ENCODE data around the gene ZNF148. TPM values are rescaled to one million over a fixed set of nuclear protein-coding genes. Genes with fewer than 3 reads are reported as not detected.

The ZNF148 gene
- total RNA-seq, 1 donor from 2014 or later, result 31.6 TPM

GRCh38 chr3:125220183-125220582 lies 154.9 kb downstream of the ZNF148 start:
- DNase-seq, result no peak
- no peak overlapping the region for H3K27ac Mint-ChIP-seq (ENCODE audit: unreplicated experiment)
- no peaks in the 10 kb centered on the region for H3K36me3 Mint-ChIP-seq (ENCODE audit: unreplicated experiment)
- no peaks in the 10 kb centered on the region for H3K27me3 Mint-ChIP-seq (ENCODE audit: unreplicated experiment)
- H3K4me1 Mint-ChIP-seq (ENCODE audit: low read depth, unreplicated experiment), result peaks cover 3% of the 10 kb centered on the region
- peaks cover 2% of the 10 kb centered on the region for H3K9me3 Mint-ChIP-seq (ENCODE audit: unreplicated experiment)
- TF ChIP-seq, protein P1, sequence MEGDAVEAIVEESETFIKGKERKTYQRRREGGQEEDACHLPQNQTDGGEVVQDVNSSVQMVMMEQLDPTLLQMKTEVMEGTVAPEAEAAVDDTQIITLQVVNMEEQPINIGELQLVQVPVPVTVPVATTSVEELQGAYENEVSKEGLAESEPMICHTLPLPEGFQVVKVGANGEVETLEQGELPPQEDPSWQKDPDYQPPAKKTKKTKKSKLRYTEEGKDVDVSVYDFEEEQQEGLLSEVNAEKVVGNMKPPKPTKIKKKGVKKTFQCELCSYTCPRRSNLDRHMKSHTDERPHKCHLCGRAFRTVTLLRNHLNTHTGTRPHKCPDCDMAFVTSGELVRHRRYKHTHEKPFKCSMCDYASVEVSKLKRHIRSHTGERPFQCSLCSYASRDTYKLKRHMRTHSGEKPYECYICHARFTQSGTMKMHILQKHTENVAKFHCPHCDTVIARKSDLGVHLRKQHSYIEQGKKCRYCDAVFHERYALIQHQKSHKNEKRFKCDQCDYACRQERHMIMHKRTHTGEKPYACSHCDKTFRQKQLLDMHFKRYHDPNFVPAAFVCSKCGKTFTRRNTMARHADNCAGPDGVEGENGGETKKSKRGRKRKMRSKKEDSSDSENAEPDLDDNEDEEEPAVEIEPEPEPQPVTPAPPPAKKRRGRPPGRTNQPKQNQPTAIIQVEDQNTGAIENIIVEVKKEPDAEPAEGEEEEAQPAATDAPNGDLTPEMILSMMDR (IDR thresholded peaks at IDR 0.05; ENCODE audit: partially characterized antibody, unreplicated experiment), result no peak
- H3K4me3 Mint-ChIP-seq (ENCODE audit: unreplicated experiment), result no peak overlapping the region

DNA sequence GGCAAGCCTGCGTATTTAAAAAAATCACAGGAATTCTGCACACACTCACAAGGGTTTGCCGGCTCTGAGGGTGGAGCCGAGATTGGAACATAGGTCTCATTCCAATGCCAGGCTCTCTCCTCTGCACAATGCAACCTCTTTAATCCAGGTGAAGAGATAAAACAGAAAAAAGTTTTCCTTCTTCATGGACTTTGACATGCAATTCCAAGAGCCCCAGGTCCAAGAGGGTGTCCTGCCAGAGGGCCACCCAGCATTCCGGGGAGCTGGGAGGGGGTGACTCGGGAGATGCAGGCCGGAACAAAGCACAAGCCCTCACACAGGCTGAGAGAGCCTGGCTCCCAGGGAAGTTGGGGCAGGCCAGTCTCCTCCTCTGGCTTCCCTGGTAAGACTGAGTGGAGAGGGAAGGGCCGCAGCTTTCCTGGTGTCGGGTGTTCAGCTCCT lies 155.8 kb downstream of the ZNF148 start:
- TF ChIP-seq, protein P1 (IDR thresholded peaks at IDR 0.05; ENCODE audit: partially characterized antibody, unreplicated experiment), result no peak
- Mint-ChIP-seq H3K4me1 (ENCODE audit: low read depth, unreplicated experiment) (peaks cover 3% of the 10 kb centered on the region), H3K36me3 (ENCODE audit: unreplicated experiment) (no peaks in the 10 kb centered on the region), H3K9me3 (ENCODE audit: unreplicated experiment) (peaks cover 2% of the 10 kb centered on the region), H3K27me3 (ENCODE audit: unreplicated experiment) (no peaks in the 10 kb centered on the region), H3K4me3 (ENCODE audit: unreplicated experiment) (no peak overlapping the region), H3K27ac (ENCODE audit: unreplicated experiment) (no peak overlapping the region)
- no peak for DNase-seq

- H3K4me3 Mint-ChIP-seq (ENCODE audit: unreplicated experiment), result no peak overlapping the region
- DNase-seq, result no peak
- peaks cover 6% of the 10 kb centered on the region for H3K27me3 Mint-ChIP-seq (ENCODE audit: unreplicated experiment)
These were observed 160.4 kb downstream of the ZNF148 start for GRCh38 chr3:125214738-125215137.

GRCh38 chr3:125213946-125214542 lies 161.1 kb downstream of the ZNF148 start:
- H3K36me3 Mint-ChIP-seq (ENCODE audit: unreplicated experiment), result no peaks in the 10 kb centered on the region
- DNase-seq, result no peak
- H3K4me3 Mint-ChIP-seq (ENCODE audit: unreplicated experiment), result peak overlapping the region; percentile 74
- TF ChIP-seq, protein P1 (IDR thresholded peaks at IDR 0.05; ENCODE audit: partially characterized antibody, unreplicated experiment), result no peak
- peaks cover 6% of the 10 kb centered on the region for H3K27me3 Mint-ChIP-seq (ENCODE audit: unreplicated experiment)
- no peak overlapping the region for H3K27ac Mint-ChIP-seq (ENCODE audit: unreplicated experiment)
- H3K9me3 Mint-ChIP-seq (ENCODE audit: unreplicated experiment), result no peaks in the 10 kb centered on the region
- H3K4me1 Mint-ChIP-seq (ENCODE audit: low read depth, unreplicated experiment), result no peaks in the 10 kb centered on the region

More at GRCh38 chr3:125214738-125215137, 160.4 kb downstream of the ZNF148 start:
- no peaks in the 10 kb centered on the region for H3K4me1 Mint-ChIP-seq (ENCODE audit: low read depth, unreplicated experiment)
- TF ChIP-seq, protein P1 (IDR thresholded peaks at IDR 0.05; ENCODE audit: partially characterized antibody, unreplicated experiment), result no peak
- H3K27ac Mint-ChIP-seq (ENCODE audit: unreplicated experiment), result no peak overlapping the region
- H3K36me3 Mint-ChIP-seq (ENCODE audit: unreplicated experiment), result no peaks in the 10 kb centered on the region
- no peaks in the 10 kb centered on the region for H3K9me3 Mint-ChIP-seq (ENCODE audit: unreplicated experiment)

DNA sequence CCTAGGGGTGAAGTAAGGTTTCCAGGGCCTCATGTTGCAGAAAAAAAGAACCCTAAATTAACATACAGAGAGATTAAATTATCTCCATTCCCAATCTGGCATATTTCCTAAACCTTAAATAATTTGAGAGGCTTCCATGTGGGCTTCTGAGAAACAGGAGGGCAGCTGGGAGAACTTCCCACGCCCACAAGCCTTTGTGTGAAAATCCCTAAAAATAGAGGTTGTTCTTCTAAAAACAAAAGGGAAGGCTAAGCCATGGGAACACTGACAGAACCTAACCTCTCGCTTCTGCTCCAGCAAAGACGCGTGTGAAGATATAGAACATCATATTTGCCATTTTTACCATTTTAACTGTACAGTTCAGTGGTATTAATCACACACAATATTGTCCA lies 161.8 kb downstream of the ZNF148 start:
- DNase-seq, result no peak
- no peak overlapping the region for H3K27ac Mint-ChIP-seq (ENCODE audit: unreplicated experiment)
- TF ChIP-seq, protein P1 (IDR thresholded peaks at IDR 0.05; ENCODE audit: partially characterized antibody, unreplicated experiment), result no peak
- H3K9me3 Mint-ChIP-seq (ENCODE audit: unreplicated experiment), result no peaks in the 10 kb centered on the region
- H3K36me3 Mint-ChIP-seq (ENCODE audit: unreplicated experiment), result no peaks in the 10 kb centered on the region
- H3K27me3 Mint-ChIP-seq (ENCODE audit: unreplicated experiment), result peaks cover 6% of the 10 kb centered on the region
- peaks cover 2% of the 10 kb centered on the region for H3K4me1 Mint-ChIP-seq (ENCODE audit: low read depth, unreplicated experiment)
- peak overlapping the region; percentile 74 for H3K4me3 Mint-ChIP-seq (ENCODE audit: unreplicated experiment)

Measured in glutamatergic neuron (in vitro differentiated cells).